Vagina (tissue), 2 donors: ENCODE measurements around the gene SLC5A6.

ENCODE experiments used
- CTCF ChIP-seq, 3 experiments: fragments of 450-650 bp in 2 of 3; fragments of 200-600 bp in 1 of 3; sonication (generic) in 1 of 3; IDR thresholded peaks; one replicate each; pipeline ENCODE4 v1.5.1; 2017 to 2019; ENCODE audit warnings: antibody characterized with exemption in 3 of 3, mild to moderate bottlenecking in 2 of 3, moderate library complexity in 2 of 3
- POLR2A ChIP-seq, 2 donors: fragments of 450-650 bp; IDR thresholded peaks; one replicate each; pipeline ENCODE4 v1.6.1; 2017; ENCODE audit warnings: antibody characterized with exemption in 2 of 2, mild to moderate bottlenecking in 2 of 2, moderate library complexity in 2 of 2
- POLR2AphosphoS5 ChIP-seq, 2 donors: sonication (generic); formaldehyde crosslinking; IDR thresholded peaks; one replicate each; pipeline ENCODE4 v1.9.0; 2017; ENCODE audit warnings: antibody characterized with exemption in 2 of 2, mild to moderate bottlenecking in 2 of 2, low read depth in 1 of 2; ENCODE audit not compliant: insufficient read depth in 1 of 2

- no peak for TF ChIP-seq CTCF (IDR thresholded peaks at IDR 0.05)
- TF ChIP-seq POLR2A (IDR thresholded peaks at IDR 0.05), result no peak
- no peak for TF ChIP-seq POLR2AphosphoS5 (IDR thresholded peaks at IDR 0.05; ENCODE audit: insufficient read depth in 1 of 2, low read depth in 1 of 2)
These were observed 21.3 kb upstream of the SLC5A6 start for GRCh38 chr2:27233341-27233740.
